ENCODE results near the gene RRAD.

Gene RRAD

GRCh38 chr16:66913081-66913480 lies 12.3 kb downstream of the RRAD start:
- no peak for DNase-seq

DNA sequence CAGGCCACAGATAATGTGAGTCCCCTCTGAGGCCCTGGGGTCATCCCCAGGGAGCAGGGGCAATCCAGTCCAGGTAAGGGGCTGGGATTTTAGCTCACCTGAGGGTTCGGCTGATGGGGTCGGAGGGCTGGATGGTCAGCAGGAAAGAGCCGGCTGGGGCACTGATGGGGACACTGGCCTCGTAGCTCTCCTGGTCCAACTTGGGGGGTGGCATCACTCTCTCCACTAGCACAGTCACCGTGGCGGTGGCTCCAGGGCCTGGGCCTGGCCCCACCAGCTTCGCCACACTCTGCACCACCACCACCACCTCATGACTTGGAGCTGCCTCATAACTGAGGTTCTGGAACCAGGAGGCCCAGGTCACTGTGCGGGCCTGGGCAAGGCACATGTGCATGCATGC lies 13.5 kb downstream of the RRAD start:
- no peak for DNase-seq

GRCh38 chr16:66911112-66911511 lies 14.2 kb downstream of the RRAD start:
- DNase-seq, result no peak

- no peak for DNase-seq
These were observed 15.0 kb downstream of the RRAD start for GRCh38 chr16:66910175-66910940.

DNA sequence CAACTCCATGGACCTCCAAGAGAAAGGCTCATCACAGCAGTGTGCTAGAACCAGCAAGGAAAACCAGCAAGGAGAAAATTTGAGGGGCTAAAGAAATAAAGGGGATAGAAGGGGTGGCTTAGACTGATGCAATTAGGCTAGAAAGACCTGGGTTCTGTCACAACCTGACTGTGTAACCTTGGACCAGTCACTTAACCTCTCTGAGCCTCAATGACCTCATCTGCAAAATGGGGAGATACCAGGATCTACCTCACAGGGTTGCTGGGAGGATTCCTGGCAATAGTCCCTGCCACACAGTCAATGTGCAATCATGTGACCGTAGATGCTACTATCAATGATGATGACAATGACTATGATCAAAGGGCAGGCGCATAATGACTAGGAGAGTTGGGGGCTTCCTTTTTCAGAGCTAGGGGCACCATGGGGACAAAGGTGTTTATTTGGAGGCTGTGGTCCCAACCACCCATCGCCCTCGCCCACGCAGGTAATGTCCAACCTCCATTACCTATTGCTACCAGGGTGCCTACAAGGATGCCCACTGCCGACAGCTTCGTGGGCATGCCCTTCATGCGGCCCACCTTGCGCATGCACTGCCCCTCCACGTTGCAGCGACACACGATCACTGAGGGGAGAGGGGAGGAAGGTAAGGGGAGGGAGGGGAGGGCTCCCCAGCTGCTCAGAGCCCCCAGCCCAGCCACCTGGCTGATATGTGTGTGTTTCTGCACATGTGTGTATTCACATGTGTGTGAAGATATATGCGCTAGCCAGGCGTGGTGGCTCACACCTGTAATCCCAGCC lies 16.4 kb downstream of the RRAD start:
- DNase-seq, result no peak

DNA sequence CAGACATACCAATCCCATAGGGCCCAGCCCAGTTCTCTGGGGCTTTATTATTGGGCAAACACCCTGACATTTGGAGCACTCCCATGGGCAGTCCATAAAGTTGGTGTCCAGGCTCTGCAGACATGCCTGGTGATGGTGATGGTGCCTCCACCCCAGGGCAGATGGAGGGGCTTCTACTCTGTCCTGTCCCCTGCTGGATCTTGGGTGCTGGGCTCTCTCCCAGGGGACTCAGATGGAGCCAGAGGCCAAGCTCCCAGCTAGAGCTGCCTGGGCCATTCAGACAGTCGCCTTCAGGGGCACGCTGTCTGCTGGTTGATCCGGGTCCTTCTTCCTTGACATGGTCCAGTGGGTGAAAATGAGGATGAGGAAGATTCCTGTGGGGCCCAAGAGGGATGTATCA lies 17.2 kb downstream of the RRAD start:
- DNase-seq, result no peak

- DNase-seq, result no peak
These were observed 18.2 kb downstream of the RRAD start for GRCh38 chr16:66906916-66907836.

GRCh38 chr16:66905633-66906539 lies 19.4 kb downstream of the RRAD start:
- no peak for DNase-seq

DNA sequence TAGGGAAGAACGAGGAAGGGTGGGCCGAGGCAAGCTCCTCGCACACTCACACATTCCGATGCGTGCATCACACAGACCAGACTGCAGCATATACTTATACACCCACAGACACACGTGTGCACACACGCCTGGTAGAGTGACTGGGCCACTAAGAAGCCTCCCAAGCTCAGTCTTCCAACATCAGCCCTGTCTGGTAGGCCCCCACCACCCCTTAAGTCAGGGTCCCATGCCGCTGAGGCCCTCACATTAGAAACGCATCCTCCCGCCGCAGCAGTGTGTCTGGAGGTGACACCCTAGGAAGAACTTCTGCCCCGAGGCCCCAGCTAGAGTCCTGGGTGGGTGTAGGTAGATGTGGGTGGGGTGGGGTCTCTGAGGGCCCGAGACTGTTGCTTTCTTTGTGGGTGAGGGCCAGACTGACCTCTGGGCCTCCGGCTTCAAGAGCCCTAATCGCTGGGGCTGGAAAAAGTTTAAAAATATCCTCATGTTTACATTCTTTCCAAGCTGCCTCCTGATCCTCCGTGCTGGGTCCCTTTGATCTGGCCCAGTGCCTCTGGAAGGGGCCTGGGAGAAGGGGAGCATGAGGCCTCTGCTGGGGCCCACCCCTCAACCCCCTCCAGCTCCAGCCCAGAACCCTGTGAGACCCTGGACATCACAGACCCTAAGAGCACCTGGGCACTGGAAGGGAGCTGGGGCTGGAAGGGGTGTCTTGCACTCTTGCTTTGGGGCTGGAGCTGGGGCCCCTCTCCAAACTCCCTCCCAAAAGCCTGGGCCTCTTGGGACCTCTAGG lies 20.3 kb downstream of the RRAD start:
- no peak for DNase-seq

- DNase-seq, result no peak
These were observed 20.9 kb downstream of the RRAD start for GRCh38 chr16:66904428-66904845.

DNA sequence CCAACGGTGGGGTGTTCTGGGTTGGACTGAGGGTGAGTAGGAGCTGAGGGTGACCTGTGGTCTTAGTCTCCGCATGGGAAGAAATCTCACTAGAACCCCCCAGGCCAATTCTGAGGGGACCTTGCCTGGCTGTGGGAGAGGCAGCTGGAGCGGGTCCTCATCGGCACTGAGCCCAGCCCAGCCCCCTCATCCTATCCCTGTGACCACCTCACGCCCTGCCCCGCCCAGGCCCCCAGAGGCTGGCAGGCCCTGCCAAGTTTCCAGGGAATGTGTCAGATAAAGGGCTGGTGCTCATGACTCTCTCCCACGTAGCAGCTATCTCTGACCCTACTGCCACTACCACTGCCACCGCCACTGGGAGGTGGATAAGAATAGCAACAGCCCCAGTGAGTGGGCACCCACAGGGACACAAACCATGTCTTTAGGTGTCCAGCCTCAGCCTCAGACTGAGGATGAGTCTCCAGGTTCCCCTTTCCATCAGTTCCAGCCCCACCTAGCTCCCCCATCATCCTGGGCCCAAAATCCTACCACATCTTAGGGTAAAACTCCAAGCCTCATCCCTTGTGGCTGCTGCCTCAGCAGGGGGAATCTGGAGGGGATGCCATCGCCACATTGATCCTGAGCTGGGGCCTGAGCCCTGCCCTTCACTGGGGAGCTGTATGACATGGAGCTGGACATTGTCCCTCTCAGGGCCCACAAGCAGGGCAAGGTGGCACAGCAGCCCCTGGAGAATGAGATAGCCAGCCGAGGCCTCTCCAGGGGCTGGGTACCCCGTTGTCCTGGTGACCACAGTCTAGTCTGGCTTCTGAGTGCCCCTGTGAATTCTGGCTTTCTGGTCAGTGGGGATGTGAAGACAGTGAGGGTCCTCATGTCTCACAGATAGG lies 21.5 kb downstream of the RRAD start:
- no peak for DNase-seq

- no peak for DNase-seq
These were observed 22.4 kb downstream of the RRAD start for GRCh38 chr16:66902648-66903543.

- no peak for DNase-seq
These were observed 23.7 kb downstream of the RRAD start for GRCh38 chr16:66901626-66902025.

DNA sequence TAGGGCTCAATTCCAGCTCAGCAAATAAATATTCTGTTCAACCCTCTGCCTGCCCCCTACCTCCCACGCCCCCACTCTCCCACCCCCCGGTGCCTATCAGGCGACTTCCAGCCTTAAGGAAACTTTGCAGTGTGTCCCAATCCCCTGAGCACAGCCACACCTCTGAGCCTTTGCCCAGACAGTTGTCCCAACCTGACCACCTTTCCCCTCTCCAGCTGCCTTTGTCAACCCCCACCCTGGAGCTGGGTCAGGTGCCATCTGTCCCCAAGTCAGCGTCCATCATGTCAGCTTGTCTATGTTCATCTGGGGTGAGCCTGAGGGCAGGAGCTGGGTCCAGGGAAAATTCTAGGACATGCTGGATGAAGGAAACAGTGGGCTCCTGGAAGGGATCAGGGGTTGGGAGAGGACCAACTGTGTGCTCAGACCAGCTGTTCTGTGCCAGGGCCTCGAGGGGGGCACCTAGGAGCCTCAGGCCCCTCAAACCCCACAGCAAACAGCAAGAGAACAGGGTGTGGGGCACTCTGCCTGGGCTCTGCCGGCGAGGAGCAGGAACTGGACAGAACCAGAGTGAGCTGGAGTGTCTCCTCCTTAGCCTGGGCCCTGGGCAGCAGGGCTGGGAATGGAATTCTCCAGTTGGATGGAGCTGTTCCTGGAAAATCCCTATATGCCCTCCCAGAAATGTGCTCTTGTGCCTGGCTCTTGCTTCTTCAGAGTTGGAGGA lies 24.5 kb downstream of the RRAD start:
- DNase-seq, result peak; percentile 39

DNA sequence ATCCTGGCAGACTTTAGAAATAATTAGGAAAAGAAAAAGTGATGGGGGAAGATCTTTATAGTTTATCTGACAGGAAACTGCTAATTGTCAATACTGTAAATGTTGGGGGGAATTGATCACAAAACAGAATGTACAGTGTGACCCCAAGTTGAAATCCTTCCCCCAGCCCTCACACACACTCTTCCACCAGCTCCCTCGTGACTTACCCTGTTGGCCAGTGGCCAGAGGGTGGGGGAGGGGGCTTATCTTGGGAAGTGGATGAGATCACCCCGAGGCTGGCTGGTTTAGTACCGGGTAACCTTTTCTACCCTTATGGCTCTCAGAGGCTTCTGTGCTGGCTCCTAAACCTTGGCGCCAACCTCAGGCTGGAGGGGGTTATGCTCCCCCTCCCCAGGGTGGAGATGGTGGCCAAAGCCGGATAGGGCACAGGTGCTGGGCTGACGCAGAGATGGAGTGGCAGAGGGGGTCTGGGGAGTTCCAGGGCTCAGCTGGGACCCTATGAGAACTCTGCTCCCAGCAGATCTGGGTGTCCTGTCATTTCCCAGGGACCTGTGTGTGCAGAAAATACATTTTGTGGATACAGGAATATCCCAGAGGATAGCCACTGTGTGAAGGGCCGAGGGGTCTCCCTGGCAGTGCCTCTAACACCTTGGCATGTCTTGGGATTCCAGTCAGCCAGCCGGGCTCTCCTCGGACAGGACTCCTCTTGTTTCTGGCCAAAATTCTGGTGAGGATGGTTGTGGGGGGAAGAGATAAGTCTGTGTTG lies 25.2 kb downstream of the RRAD start:
- peak; percentile 67 for DNase-seq

GRCh38 chr16:66899310-66899944 lies 25.9 kb downstream of the RRAD start:
- no peak for DNase-seq

DNA sequence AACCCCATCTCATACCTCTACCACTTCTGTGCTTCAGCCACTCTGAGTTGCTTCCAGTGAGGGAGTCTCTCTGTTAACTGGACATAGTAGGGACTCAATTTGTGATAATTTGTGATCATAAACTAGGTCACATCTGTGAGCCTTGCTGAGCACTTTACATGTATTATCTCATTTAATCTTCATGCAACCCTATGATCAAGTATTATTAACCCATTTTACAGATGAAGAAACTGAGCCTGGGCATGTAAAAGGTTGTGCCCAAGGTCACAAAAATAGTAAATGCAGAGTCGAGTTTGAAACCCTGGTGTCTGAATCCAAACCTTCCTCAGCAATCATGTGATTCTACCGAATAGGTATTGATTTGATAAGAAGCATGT lies 26.4 kb downstream of the RRAD start:
- no peak for DNase-seq
